IPS-18a (cell line): Measurements from ENCODE around the gene KATNAL2.

ENCODE experiments used
- H3K27ac ChIP-seq: one replicate; pipeline ENCODE4 v1.5.1; 2013; ENCODE audit warnings: low read length
- H3K27me3 ChIP-seq: one replicate; pipeline ENCODE4 v1.6.1; 2013; ENCODE audit warnings: mild to moderate bottlenecking, low read length; ENCODE audit not compliant: control insufficient read depth, insufficient read depth
- H3K36me3 ChIP-seq: one replicate; pipeline ENCODE4 v1.6.1; 2013; ENCODE audit warnings: low read depth, low read length; ENCODE audit not compliant: control insufficient read depth
- H3K4me1 ChIP-seq: one replicate; pipeline ENCODE4 v1.6.1; 2013; ENCODE audit warnings: low read depth, low read length; ENCODE audit not compliant: control insufficient read depth
- H3K4me3 ChIP-seq: one replicate; pipeline ENCODE4 v1.5.1; 2013; ENCODE audit warnings: low read length
- H3K9ac ChIP-seq: one replicate; pipeline ENCODE4 v1.6.1; 2013; ENCODE audit warnings: mild to moderate bottlenecking, low read length, moderate library complexity
- H3K9me3 ChIP-seq: one replicate; pipeline ENCODE4 v1.6.1; 2013; ENCODE audit warnings: low read depth, low read length; ENCODE audit not compliant: control insufficient read depth

KATNAL2 gene

DNA sequence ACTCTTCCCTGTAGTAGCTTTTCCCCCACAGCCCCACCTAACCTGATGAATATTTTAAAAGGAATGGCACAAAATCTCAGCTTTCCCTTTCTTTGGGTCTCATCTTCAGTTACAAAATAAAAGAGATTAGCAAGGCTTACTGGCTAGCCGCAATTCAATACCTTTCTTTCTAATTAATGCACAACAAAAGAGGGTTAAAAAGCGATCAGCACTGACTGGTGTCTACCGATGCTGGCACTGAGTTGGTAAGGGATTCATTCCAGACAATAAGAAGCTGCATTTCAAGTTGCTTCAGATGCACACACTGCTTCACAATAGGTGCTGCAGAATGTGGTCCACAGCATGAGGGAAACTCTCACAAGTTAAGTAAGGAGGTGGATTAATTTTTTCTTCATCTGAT is 191.0 kb downstream of the KATNAL2 start:
- no peaks in the 10 kb centered on the region for H3K27me3 ChIP-seq
- no peaks in the 10 kb centered on the region for H3K9me3 ChIP-seq
- H3K4me3 ChIP-seq = no peak overlapping the region
- no peak overlapping the region for H3K27ac ChIP-seq
- peaks cover 30% of the 10 kb centered on the region for H3K36me3 ChIP-seq
- no peak overlapping the region for H3K9ac ChIP-seq
- H3K4me1 ChIP-seq = peaks cover 13% of the 10 kb centered on the region

DNA sequence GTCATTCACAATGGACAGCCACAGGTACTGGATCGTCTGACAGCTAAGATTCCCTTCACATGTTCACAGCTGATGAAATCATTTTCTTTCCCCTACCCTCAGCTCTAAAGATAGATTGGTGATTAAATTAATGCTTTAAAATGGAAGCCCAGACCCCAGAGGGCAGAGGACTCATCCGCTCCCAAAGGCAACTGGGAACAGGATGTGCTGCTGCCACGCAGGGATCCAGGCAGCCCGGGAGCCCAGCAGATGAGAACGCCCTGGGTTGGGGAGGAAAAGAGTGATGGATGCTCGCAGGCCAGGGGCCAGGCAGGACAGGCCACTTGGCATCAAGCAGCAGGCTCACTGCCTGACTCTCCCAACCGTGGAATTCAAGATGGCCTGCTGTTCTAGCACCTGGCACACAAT is 191.6 kb downstream of the KATNAL2 start:
- H3K4me1 ChIP-seq = peaks cover 17% of the 10 kb centered on the region
- H3K36me3 ChIP-seq = peaks cover 30% of the 10 kb centered on the region
- H3K9me3 ChIP-seq = no peaks in the 10 kb centered on the region
- no peak overlapping the region for H3K9ac ChIP-seq
- no peaks in the 10 kb centered on the region for H3K27me3 ChIP-seq
- H3K27ac ChIP-seq = no peak overlapping the region
- H3K4me3 ChIP-seq = no peak overlapping the region

DNA sequence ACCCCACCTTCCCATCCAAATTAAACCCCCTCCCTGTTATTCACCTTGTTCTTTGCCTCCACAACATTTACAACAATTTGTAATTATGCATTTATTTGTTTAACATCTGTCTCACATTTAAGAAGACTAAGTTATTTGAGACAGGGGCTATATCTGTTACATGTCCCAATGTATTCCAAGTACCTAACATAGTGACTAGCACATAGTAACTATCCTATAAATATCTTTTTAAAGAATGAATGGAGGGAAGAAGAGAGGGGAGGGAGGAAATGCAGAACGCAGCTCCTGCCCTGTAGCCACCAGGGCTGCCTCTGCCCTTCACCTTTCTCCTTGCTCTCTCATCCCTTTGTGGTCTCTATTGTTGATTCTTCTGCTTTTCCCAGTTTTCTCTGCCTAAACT is 192.3 kb downstream of the KATNAL2 start:
- no peaks in the 10 kb centered on the region for H3K27me3 ChIP-seq
- no peak overlapping the region for H3K9ac ChIP-seq
- H3K9me3 ChIP-seq = no peaks in the 10 kb centered on the region
- no peak overlapping the region for H3K27ac ChIP-seq
- H3K36me3 ChIP-seq = peaks cover 25% of the 10 kb centered on the region
- H3K4me1 ChIP-seq = peaks cover 23% of the 10 kb centered on the region
- H3K4me3 ChIP-seq = no peak overlapping the region

DNA sequence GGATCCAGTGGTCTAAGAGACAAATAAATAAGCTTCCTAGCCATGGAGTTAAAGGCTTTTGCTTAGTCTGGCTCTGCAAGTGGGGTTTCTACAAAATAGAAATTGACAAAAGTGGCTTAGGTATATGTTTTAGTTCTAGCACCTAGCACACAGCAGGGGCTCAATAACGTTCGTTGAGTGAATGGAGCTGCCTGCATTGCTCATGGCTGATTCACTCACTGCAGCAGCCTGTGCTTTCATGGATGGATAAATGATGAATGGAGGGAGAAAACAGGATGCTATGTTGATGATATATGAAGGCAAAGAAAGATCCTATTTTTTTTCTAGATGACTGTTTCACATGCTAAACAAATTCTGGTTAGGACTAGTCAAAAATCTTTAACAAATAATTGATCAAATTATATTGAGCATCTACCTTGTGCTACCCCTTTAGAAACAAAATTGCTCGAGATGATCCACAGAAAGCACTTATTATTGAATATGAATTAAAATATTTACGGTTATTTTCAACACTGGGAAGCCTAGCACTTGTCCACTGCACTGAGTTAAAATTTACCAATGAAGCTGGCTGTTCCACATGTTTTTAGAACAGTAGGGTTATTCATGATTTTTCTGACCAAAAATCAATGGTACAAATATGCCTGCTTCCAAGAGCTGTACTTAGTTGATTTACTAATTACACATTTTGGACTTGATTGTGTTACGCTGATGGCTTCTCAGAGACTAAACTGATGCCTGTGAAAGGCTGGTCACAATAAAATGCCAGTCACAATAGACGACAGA is 193.3 kb downstream of the KATNAL2 start:
- no peaks in the 10 kb centered on the region for H3K9me3 ChIP-seq
- no peak overlapping the region for H3K4me3 ChIP-seq
- H3K27ac ChIP-seq = no peak overlapping the region
- H3K9ac ChIP-seq = no peak overlapping the region
- H3K36me3 ChIP-seq = peaks cover 29% of the 10 kb centered on the region
- H3K4me1 ChIP-seq = peaks cover 29% of the 10 kb centered on the region
- no peaks in the 10 kb centered on the region for H3K27me3 ChIP-seq

DNA sequence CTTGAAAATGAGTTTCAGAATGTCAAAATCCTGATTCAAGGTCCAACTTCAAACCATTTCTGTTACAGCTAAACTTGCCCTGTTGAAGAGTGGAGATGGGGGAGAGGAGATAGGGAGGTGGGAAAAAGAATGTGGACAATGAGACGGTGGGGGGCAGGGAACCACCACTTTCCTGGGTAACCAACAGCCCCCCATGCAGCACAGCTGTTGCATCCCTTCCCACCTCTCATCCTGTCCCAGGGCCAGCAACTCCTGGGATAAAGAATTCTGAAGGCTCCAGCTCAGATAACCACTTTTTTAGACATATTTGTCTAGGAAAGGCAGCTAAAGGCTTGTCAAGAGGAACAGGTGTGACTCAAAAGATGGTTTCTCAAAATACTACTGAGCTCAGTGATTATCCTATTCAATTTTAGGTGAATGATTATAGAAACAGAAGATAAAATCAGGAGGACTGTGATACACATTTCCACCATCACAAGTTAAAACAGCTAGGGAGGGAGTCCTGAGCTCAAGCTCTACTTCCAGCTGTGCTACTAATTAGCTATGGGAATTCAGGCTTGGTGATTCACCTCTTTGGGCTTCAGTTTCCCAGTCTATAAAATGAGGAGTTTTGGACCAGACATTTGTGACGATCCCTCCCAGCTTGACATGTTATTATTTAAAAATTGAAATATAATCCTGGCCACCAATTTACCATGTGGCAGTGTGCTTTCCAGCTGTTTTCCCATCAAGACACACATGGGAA is 196.6 kb downstream of the KATNAL2 start:
- Histone ChIP-seq H3K9ac (no peak overlapping the region), H3K9me3 (no peaks in the 10 kb centered on the region), H3K4me3 (no peak overlapping the region), H3K36me3 (peaks cover 24% of the 10 kb centered on the region), H3K27ac (no peak overlapping the region), H3K4me1 (peaks cover 24% of the 10 kb centered on the region), H3K27me3 (no peaks in the 10 kb centered on the region)

DNA sequence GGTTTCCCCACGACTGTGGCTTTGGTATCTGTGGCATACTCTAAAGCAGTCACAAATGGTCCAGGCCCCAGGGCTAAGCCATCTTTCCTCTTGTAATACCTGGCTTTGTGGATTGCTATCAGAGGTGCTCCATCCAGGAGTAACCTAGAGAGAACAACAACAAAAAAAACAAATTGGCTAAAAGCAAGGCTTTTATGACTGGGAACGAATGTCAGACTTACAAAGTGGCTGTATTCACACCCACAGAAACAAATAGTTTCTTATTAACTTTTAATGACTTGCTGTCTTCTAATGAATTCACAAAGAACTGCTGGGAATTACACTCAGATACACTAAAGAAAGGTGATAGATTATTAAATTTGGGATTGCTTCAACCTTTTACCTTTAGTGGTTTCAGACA is 197.8 kb downstream of the KATNAL2 start:
- Histone ChIP-seq H3K9ac (no peak overlapping the region), H3K27me3 (no peaks in the 10 kb centered on the region), H3K4me3 (no peak overlapping the region), H3K27ac (no peak overlapping the region), H3K9me3 (no peaks in the 10 kb centered on the region), H3K4me1 (peaks cover 22% of the 10 kb centered on the region), H3K36me3 (peaks cover 24% of the 10 kb centered on the region)

DNA sequence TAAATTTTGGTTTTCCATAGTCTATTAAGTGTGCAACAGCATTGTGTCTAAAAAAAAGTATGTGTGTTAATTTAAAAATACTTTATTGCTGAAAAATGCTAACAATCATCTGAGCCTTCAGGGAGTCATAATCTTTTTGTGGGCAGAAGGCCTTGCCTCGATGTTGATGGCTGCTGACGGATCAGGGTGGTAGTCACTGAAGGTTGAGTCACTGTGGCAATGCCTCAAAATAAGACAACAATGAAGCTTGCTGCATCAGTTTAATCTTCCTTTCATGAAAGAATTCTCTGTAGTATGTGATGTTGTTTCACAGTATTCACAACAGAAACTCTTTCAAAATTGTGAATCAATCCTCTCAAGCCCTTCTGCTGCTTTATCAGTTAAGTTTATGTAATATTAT is 201.6 kb downstream of the KATNAL2 start:
- Histone ChIP-seq H3K4me3 (no peak overlapping the region), H3K9me3 (no peaks in the 10 kb centered on the region), H3K9ac (no peak overlapping the region), H3K27ac (no peak overlapping the region), H3K36me3 (peaks cover 8% of the 10 kb centered on the region), H3K4me1 (peaks cover 17% of the 10 kb centered on the region), H3K27me3 (no peaks in the 10 kb centered on the region)

DNA sequence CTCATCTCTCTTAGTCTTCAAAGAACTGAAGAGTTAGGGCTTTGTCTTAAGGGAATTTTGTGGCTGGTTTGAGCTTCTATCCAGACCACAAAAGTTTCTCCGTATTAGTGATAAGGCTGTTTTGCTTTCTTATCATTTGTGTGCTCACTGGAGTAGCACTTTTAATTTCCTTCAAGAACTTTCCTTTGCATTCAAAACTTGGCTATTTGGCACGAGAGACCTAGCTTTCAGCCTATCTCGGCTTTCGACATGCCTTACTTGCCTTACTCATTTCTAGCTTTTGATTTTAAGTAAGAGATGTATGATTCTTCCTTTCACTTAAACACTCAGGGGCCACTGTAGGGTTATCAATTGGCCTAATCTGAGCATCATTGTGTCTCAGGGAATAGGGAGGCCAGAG is 203.0 kb downstream of the KATNAL2 start:
- peaks cover 8% of the 10 kb centered on the region for H3K4me1 ChIP-seq
- no peaks in the 10 kb centered on the region for H3K27me3 ChIP-seq
- no peak overlapping the region for H3K4me3 ChIP-seq
- peaks cover 5% of the 10 kb centered on the region for H3K36me3 ChIP-seq
- H3K27ac ChIP-seq = no peak overlapping the region
- no peak overlapping the region for H3K9ac ChIP-seq
- H3K9me3 ChIP-seq = no peaks in the 10 kb centered on the region

DNA sequence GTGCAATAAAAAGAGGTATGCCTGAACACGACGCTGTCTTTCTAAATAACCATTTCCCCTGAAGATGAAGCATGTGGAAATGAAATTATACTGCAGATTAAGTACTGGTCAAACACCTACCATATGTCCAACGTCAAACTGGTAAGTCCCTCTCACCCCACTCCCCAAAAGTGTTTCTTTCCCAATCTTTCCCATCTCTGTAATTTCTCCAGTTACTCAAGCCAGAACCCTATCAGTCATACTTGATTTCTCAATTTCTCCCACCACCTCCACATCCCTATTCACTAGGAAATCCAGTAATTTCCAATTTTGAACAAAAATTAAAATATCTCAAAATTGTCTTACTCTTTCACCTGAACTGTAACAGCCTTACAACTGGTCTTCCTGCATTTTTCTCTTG is 203.7 kb downstream of the KATNAL2 start:
- no peak overlapping the region for H3K9ac ChIP-seq
- H3K9me3 ChIP-seq = no peaks in the 10 kb centered on the region
- H3K27me3 ChIP-seq = no peaks in the 10 kb centered on the region
- H3K4me3 ChIP-seq = no peak overlapping the region
- peaks cover under 1% of the 10 kb centered on the region for H3K4me1 ChIP-seq
- peaks cover 5% of the 10 kb centered on the region for H3K36me3 ChIP-seq
- no peak overlapping the region for H3K27ac ChIP-seq

DNA sequence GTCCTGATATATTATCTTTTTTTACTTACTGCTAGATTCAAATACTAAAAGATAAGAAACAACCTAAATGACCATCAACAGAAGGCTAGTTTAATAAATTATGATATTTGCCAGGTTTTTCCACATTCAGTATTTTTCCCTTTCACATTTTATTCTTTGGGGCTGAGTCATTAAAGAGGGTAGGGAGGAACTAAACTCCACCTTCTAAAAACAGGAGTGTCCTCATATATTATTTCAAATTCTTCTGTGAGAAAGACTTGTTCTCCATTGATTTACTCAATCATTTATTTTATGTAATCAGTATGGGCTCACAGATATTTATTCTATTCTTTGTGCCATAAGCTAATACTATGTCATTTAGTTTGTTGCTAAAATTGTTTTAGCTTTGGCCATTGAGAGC is 223.9 kb downstream of the KATNAL2 start:
- peaks cover under 1% of the 10 kb centered on the region for H3K36me3 ChIP-seq

DNA sequence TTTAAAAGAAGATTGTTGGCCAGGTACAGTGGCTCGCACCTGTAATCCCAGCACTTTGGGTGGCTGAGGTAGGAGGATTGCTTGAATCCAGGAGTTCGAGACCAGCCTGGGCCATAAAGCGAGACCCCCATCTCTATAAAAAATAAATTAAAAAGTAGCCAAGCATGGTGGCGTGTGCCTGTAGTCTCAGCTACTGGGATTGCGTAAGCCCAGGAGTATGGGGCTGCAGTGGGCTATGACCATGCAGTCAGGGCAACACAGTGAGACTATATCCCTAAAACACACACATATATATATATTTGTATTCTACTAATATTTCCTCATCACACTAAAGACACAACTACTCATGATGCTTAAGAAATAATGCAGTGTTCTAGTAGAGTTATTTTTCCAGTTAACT is 225.8 kb downstream of the KATNAL2 start:
- H3K9me3 ChIP-seq = no peaks in the 10 kb centered on the region
- H3K27ac ChIP-seq = no peak overlapping the region
- no peak overlapping the region for H3K4me3 ChIP-seq
- no peaks in the 10 kb centered on the region for H3K27me3 ChIP-seq
- no peaks in the 10 kb centered on the region for H3K36me3 ChIP-seq
- H3K9ac ChIP-seq = no peak overlapping the region
- H3K4me1 ChIP-seq = no peaks in the 10 kb centered on the region

More for the DNA sequence above, 223.9 kb downstream of the KATNAL2 start:
- H3K4me1 ChIP-seq = no peaks in the 10 kb centered on the region
- no peak overlapping the region for H3K9ac ChIP-seq
- H3K27ac ChIP-seq = no peak overlapping the region
- H3K9me3 ChIP-seq = no peaks in the 10 kb centered on the region
- H3K27me3 ChIP-seq = no peaks in the 10 kb centered on the region
- H3K4me3 ChIP-seq = no peak overlapping the region
